Heart right ventricle (tissue), 16 donors: ENCODE results near the gene IL20. TPM values are rescaled to one million over a fixed set of nuclear protein-coding genes. Genes with fewer than 3 reads are reported as not detected.

Source experiments
- ATAC-seq, 8 donors: fragments of 200-7000 bp; cut with Tn5 transposase; one replicate each; pipeline ENCODE4 v1.9.1; 2020; ENCODE audit warnings: mild to moderate bottlenecking in 8 of 8, moderate library complexity in 8 of 8, moderate number of reproducible peaks in 1 of 8
- DNase-seq, 2 donors: peaks; one replicate each; pipeline ENCODE4 v3.0.0-alpha.2; 2020
- H3K27ac ChIP-seq, 10 donors: fragments of 200-600 bp; sonication (generic) in 2 of 10; one replicate each; pipeline versions ENCODE4 v1.5.0 to v1.8.0; 2020 to 2022; ENCODE audit warnings: mild to moderate bottlenecking in 3 of 10
- H3K27me3 ChIP-seq, 7 donors: fragments of 200-600 bp; one replicate each; pipeline ENCODE4 v1.8.0; 2021 to 2022; ENCODE audit warnings: mild to moderate bottlenecking in 2 of 7
- H3K36me3 ChIP-seq, 9 donors: fragments of 200-600 bp; sonication (generic) in 1 of 9; one replicate each; pipeline versions ENCODE4 v1.5.0 to v1.8.0; 2020 to 2022; ENCODE audit warnings: mild to moderate bottlenecking in 2 of 9
- H3K4me1 ChIP-seq, 9 donors: fragments of 200-600 bp; sonication (generic) in 1 of 9; one replicate each; pipeline versions ENCODE4 v1.5.0 to v1.8.0; 2020 to 2022; ENCODE audit warnings: mild to moderate bottlenecking in 4 of 9
- H3K4me3 ChIP-seq, 10 donors: fragments of 200-600 bp; sonication (generic) in 2 of 10; one replicate each; pipeline versions ENCODE4 v1.5.0 to v1.8.0; 2020 to 2022; ENCODE audit warnings: mild to moderate bottlenecking in 7 of 10, moderate library complexity in 2 of 10
- H3K9me3 ChIP-seq, 11 donors: fragments of 200-600 bp in 10 of 11; sonication (generic) in 2 of 11; one replicate each; pipeline versions ENCODE4 v1.5.0 to v1.8.0; 2013 to 2022; ENCODE audit warnings: mild to moderate bottlenecking in 2 of 11, control low read depth in 1 of 11, moderate library complexity in 1 of 11
- WGBS, 2 donors: extraction: QIAGEN DNeasy Blood & Tissue Kit; methylation state at CpG; one replicate each; pipeline ENCODE4 v1.1.7; 2013; ENCODE audit warnings: inconsistent platforms in 1 of 2; 5-methylcytosine and 5-hydroxymethylcytosine counted together
- intact Hi-C, 10 donors: fragments of 100-400 bp; cut with DNase I; formaldehyde crosslinking; loops; one replicate each; pipeline versions ENCODE4 v1.11.1 to v1.14.2; 2022
- polyA plus RNA-seq, 2 donors: library from polyadenylated mRNA; stranded (reverse); fragments of 200-250 nt; gene quantifications; one replicate each; pipeline ENCODE4 v1.2.3, GENCODE V29; 2013
- total RNA-seq, 10 donors: library from RNA; stranded (reverse); fragmentation: NEBNext Ultra II Directional in 3 of 10; extraction: Animal tissue kit (Norgen Biotek cat#: 25700) in 3 of 10; gene quantifications; one replicate each; pipeline versions ENCODE4 v1.2.1 to v1.2.4, GENCODE V29; 2021 to 2023
- TF ChIP-seq, protein P1 (sequence below), 9 donors: fragments of 200-600 bp; sonication (generic) in 2 of 9; IDR thresholded peaks; one replicate each; pipeline versions ENCODE4 v1.5.0 to v1.8.0; 2021 to 2022; ENCODE audit warnings: antibody characterized with exemption in 9 of 9, mild to moderate bottlenecking in 5 of 9, moderate library complexity in 1 of 9
- donor health status: Arrhythmogenic right ventricular cardiomyopathy.
- donor health status: ischemic (EF 13 %, LVEDD 7.1; RV severe dilation, severe dysfunction).
- donor health status: healthy with polysubstance abuse.
- donor health status: DM: no; HTN: yes; CAD: no.
- donor health status: DM: no; HTN: no; CAD: no.
- donor health status: ischemic (EF 25% LVEDD 6.9; RV normal size, moderate dysfunction).
- donor health status: ischemic (EF 25% LVEDD 5.7; RV mildly dilated, moderate dysfunction).
- donor health status: healthy.
- donor health status: DM: yes; HTN: yes; CAD: no.
- donor health status: Ischemic cardiomyopathy.
- donor health status: ischemic (EF 35%, LVEDD 5.7; RV mildly dilated, moderate dysfunction).
- donor health status: nonischemic (EF 11% LVEDD 7.7; RV severe dilation, severe dysfunction).
- donor health status: DM: yes; HTN: yes; CAD: no.
- donor health status: PGD.
- donor health status: ischemic (EF 29% LVEDD 5.4; RV normal size, mild dysfunction).
- donor health status: nonischemic (EF 23%, LVEDD 6.1; RV moderate dilation, normal function).

IL20 gene
- total and polyA plus RNA-seq, 12 donors, result not detected

DNA sequence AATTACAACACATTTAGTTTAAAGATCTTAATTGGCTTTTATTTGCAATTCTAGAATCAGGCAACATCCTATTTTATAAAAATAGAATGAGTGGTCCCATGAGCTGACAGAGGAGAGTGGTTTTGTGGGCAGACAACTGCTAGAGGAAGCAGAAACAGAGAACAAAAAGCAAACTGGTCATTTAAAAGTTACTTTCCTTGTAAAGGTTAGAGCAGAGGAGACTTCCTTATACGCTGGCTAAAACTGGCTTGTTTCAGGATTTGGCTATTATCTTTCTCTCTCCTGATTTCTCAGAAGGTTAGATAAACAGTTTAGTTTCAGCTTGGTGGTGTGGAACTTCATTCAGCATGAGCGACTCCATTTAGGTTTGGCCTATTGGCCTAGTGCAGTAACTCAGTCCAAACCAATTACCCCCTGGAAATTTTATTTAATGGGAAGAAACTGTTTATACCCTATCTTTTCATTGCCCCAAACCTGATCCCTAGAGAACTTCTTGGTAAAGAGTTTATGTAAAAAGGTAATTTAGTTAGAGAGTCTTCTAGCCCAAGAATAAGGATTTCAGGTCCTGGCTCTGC, 32.2 kb upstream of the IL20 start:
- peaks cover 0 to 24% (median 12%) of the 10 kb centered on the region in 7 donors for H3K27me3 ChIP-seq
- H3K4me3 ChIP-seq, result no peak overlapping the region
- no peaks in the 10 kb centered on the region for H3K9me3 ChIP-seq
- H3K27ac ChIP-seq, result no peak overlapping the region
- ATAC-seq, result no peak
- no peak for DNase-seq
- WGBS, 2 donors, result 76 to 85% methylated on average over 2 of the region's 2 CpGs
- peaks cover 0 to 52% (median 0%) of the 10 kb centered on the region in 9 donors for H3K4me1 ChIP-seq
- TF ChIP-seq, protein P1, sequence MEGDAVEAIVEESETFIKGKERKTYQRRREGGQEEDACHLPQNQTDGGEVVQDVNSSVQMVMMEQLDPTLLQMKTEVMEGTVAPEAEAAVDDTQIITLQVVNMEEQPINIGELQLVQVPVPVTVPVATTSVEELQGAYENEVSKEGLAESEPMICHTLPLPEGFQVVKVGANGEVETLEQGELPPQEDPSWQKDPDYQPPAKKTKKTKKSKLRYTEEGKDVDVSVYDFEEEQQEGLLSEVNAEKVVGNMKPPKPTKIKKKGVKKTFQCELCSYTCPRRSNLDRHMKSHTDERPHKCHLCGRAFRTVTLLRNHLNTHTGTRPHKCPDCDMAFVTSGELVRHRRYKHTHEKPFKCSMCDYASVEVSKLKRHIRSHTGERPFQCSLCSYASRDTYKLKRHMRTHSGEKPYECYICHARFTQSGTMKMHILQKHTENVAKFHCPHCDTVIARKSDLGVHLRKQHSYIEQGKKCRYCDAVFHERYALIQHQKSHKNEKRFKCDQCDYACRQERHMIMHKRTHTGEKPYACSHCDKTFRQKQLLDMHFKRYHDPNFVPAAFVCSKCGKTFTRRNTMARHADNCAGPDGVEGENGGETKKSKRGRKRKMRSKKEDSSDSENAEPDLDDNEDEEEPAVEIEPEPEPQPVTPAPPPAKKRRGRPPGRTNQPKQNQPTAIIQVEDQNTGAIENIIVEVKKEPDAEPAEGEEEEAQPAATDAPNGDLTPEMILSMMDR (IDR thresholded peaks at IDR 0.05), result no peak
- H3K36me3 ChIP-seq, result no peaks in the 10 kb centered on the region
- intact Hi-C loops, result no loop called here

DNA sequence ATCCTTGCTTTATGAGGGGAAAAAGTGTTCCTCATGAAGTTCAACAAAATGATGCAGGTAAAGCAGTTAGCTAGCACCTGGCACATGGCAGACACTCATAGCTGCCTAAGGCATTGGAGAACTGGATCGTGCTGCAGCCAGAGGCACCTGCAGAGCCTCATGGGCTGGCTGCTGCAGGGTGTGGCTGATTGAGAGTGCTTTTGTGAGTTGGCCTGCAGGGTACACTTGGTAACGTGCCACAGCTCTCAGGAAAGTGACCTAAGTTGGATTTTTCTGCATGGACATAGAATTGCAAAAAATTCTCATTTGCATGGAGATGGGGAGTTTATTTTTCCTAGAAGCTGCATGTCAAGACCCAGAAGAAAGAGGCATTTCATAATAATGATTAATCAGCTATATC, 31.6 kb upstream of the IL20 start:
- intact Hi-C loops, result no loop called here
- WGBS, 2 donors, result 59 to 71% methylated on average over 2 of the region's 2 CpGs
- Histone ChIP-seq H3K36me3 (no peaks in the 10 kb centered on the region), H3K27ac (no peak overlapping the region), H3K9me3 (no peaks in the 10 kb centered on the region), H3K27me3 (peaks cover 0 to 24% (median 12%) of the 10 kb centered on the region in 7 donors), H3K4me1 (peaks cover 0 to 52% (median 0%) of the 10 kb centered on the region in 9 donors), H3K4me3 (no peak overlapping the region)
- ATAC-seq, result no peak
- TF ChIP-seq, protein P1 (IDR thresholded peaks at IDR 0.05), result no peak
- no peak for DNase-seq

DNA sequence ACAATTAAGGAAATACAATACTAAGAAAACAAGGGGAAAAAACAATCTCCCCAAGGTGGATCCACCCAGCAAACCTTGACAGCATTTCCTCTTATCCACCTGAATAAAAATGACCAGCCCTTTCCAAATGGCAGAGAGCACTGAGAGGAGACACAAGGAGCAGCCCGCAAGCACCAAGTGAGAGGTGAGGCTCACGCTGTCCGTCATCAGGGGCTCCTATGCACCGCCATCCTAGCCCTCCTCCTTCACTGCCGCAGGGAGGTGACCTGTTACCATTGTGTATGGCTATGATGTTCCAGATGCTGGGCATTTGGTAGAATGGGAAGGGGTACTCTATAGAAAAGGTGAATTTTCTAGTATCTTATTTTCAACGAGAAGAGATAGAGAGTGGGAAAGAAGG, 31.2 kb upstream of the IL20 start:
- ATAC-seq (no peak), DNase-seq (no peak)
- Histone ChIP-seq H3K36me3 (no peaks in the 10 kb centered on the region), H3K9me3 (no peaks in the 10 kb centered on the region), H3K4me3 (no peak overlapping the region), H3K4me1 (peaks cover 0 to 53% (median 0%) of the 10 kb centered on the region in 9 donors), H3K27ac (no peak overlapping the region), H3K27me3 (peaks cover 0 to 28% (median 12%) of the 10 kb centered on the region in 7 donors)
- TF ChIP-seq, protein P1 (IDR thresholded peaks at IDR 0.05), result no peak
- intact Hi-C loops, result no loop called here
- 88 to 92% methylated on average over 6 of the region's 6 CpGs for WGBS, 2 donors

DNA sequence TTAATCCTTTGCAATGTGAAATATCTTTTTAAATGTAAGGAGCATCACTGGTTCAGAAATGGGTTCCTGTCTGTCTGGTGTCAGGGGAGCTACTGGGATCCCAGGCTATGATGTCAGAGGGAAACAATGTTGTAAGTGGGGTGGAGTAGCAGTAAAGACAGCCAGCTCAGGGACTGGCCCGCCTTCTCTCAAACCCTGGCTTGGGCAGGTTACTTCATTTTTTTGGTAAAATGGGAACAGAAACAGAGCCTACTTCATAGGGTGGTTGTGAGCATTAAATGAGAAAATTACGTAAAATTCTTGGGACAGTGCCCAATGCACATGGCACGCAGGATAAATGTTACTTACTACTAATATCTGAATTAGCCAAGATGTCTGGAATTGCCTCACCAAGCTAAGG, 30.7 kb upstream of the IL20 start:
- WGBS, 2 donors, result 64 to 71% methylated on average over 3 of the region's 3 CpGs

More for the DNA sequence above, 30.7 kb upstream of the IL20 start:
- intact Hi-C loops, result no loop called here
- no peaks in the 10 kb centered on the region for H3K36me3 ChIP-seq
- peaks cover 0 to 53% (median 0%) of the 10 kb centered on the region in 9 donors for H3K4me1 ChIP-seq
- no peak overlapping the region for H3K27ac ChIP-seq
- no peaks in the 10 kb centered on the region for H3K9me3 ChIP-seq
- DNase-seq (no peak), ATAC-seq (peak in 4 of 8 donors; percentile 20 to 70 (median 40))
- peaks cover 0 to 28% (median 12%) of the 10 kb centered on the region in 7 donors for H3K27me3 ChIP-seq
- H3K4me3 ChIP-seq, result no peak overlapping the region
- TF ChIP-seq, protein P1 (IDR thresholded peaks at IDR 0.05), result no peak
